AG04450 (cell line): Measurements from ENCODE around the gene TRIM38. TPM values are rescaled to one million over a fixed set of nuclear protein-coding genes. Genes with fewer than 3 reads are reported as not detected.
"Not testable (repeated sequence)": the region's sequence is repeated elsewhere in the genome, so short reads cannot be mapped to it uniquely, and the experiment has no call there.

ENCODE experiments used
- CTCF ChIA-PET: fragments of 300-600, 350-600 bp; formaldehyde crosslinking; extraction: SDS; loops from one replicate; lab custom pipeline; 2022; ENCODE audit warnings: antibody characterized with exemption, inconsistent platforms; lab: Charles Lee
- POLR2A ChIA-PET: fragments of 350-600 bp; formaldehyde crosslinking; extraction: SDS; loops from one replicate; lab custom pipeline; 2021; ENCODE audit warnings: antibody characterized with exemption, inconsistent platforms; lab: Yijun Ruan, JAX
- DNase-seq: peaks from one replicate; pipeline ENCODE4 v3.0.0-alpha.2; 2011; ENCODE audit warnings: low read depth, low spot score
- H3K27ac ChIP-seq: one replicate; pipeline ENCODE4 v1.5.1; 2012; ENCODE audit warnings: low read depth, low read length, control low read depth
- H3K27me3 ChIP-seq: one replicate; pipeline ENCODE4 v1.6.0; 2012; ENCODE audit warnings: low read length; ENCODE audit not compliant: control insufficient read depth, insufficient read depth
- H3K4me3 ChIP-seq: 2 replicates; pipeline ENCODE4 v1.5.1; 2011; ENCODE audit warnings: mild to moderate bottlenecking, low read depth, low read length, control low read depth
- H3K9me3 ChIP-seq: 2 replicates; pipeline ENCODE4 v1.5.1; 2012; ENCODE audit warnings: low read length; ENCODE audit not compliant: control insufficient read depth, insufficient read depth
- polyA plus RNA-seq: library from polyadenylated mRNA; depleted of rRNA; stranded (reverse); fragments of >200 nt; gene quantifications from 2 replicates; pipeline ENCODE4 v1.2.3, GENCODE V29; 2011
- TF ChIP-seq, protein P1 (sequence below): IDR thresholded peaks from 2 replicates; pipeline ENCODE4 v1.5.1; 2011; ENCODE audit warnings: low read depth, low read length, control low read depth, inconsistent platforms

TRIM38 gene
- polyA plus RNA-seq, 1 experiment, result 9.1 TPM

DNA sequence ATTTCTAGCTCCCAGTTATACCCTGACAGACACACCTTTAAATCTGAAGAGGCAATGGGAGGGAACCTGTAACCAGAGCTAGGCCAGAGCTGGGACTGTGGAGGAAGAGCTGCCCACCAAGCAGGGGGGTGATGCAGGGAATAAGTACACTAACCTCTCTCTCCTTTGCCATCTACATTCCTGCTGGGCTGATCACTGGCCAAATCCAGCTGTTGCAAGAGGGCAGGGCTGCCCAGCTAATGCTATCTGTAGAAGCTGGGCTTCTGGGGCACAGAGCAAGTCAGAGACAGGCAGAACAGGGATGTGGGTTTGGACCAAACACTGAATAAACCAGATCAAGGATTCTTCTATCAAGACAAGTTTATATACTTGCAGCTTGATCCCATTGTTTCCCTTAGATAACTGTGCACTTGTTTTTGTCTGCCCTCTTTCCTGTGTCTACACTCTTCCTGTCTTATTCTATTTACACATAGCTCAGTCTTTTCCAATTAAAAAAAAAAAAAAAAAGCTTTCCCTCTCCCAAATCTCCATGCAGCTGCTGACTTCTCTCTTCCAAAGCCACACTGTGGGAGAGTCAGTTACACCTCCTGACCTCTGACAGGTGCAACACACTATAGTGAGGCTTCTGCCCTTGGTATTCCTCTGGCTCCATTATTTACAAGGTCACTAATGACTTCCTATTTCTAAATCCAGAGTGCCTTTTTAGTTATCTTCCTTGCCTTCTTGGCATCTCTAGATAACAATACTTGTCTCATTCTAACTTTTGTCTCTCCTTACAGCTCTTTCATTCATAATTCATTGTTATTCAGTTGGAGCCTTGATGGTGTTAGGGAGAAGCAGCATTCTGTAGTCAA lies 43.7 kb downstream of the TRIM38 start:
- CTCF ChIA-PET, result interaction anchor here (0.7 to 6.6 kb wide), 6 partner anchors 10 to 217 kb away, joined by 3 to 178 read pairs (median 4); a partner anchor contains a TSS
- TF ChIP-seq, protein P1, sequence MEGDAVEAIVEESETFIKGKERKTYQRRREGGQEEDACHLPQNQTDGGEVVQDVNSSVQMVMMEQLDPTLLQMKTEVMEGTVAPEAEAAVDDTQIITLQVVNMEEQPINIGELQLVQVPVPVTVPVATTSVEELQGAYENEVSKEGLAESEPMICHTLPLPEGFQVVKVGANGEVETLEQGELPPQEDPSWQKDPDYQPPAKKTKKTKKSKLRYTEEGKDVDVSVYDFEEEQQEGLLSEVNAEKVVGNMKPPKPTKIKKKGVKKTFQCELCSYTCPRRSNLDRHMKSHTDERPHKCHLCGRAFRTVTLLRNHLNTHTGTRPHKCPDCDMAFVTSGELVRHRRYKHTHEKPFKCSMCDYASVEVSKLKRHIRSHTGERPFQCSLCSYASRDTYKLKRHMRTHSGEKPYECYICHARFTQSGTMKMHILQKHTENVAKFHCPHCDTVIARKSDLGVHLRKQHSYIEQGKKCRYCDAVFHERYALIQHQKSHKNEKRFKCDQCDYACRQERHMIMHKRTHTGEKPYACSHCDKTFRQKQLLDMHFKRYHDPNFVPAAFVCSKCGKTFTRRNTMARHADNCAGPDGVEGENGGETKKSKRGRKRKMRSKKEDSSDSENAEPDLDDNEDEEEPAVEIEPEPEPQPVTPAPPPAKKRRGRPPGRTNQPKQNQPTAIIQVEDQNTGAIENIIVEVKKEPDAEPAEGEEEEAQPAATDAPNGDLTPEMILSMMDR, result no peak
- POLR2A ChIA-PET, result interaction anchor here (0.8 to 2.3 kb wide), 2 partner anchors 11 to 82 kb away, joined by 4 to 13 read pairs; a partner anchor contains a TSS
- Histone ChIP-seq H3K4me3 (no peak overlapping the region), H3K27me3 (no peaks in the 10 kb centered on the region), H3K27ac (no peak overlapping the region), H3K9me3 (no peaks in the 10 kb centered on the region)
- no peak for DNase-seq

DNA sequence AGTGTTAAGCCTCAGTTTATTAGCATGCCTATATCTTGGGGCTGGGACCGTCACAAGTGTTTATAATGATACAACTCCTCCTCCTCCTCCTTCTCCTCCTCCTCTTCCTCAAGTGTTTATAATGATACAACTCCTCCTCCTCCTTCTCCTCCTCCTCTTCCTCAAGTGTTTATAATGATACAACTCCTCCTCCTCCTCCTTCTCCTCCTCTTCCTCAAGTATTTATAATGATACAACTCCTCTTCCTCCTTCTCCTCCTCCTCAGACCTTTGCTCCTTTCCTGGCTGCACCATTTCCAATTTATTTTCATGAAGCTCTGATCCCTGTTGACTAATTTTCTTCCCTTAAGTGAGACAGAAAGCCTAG lies 44.3 kb downstream of the TRIM38 start:
- not testable (repeated sequence) for H3K4me3 ChIP-seq, H3K27me3 ChIP-seq, DNase-seq, H3K27ac ChIP-seq, H3K9me3 ChIP-seq
- POLR2A ChIA-PET, result interaction anchor here (2.3 kb wide), 1 partner anchor 10 kb away, joined by 13 read pairs; a partner anchor contains a TSS
- CTCF ChIA-PET, result interaction anchor here (1.4 to 6.6 kb wide), 4 partner anchors 10 to 218 kb away, joined by 4 to 178 read pairs (median 17); a partner anchor contains a TSS

DNA sequence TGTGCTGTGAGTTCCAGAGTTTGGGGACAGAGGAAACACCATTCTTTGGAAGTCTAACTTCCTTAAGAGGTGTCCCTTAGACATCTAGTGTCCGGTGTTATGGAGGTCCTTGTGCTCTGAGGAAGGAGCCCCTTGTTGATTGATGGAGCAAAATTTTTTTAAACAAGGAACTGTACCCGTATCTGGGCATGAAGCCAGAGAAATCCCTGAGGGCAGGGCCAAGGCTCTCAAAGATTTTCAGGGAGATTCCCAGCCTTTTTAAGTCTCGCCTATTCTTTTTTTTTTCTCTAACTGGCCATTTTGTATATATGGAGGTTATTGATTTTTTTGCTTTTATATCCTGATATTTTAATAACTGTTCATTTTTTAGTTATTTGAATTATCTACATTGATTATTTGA lies 45.9 kb downstream of the TRIM38 start:
- Histone ChIP-seq H3K27me3 (no peaks in the 10 kb centered on the region), H3K4me3 (no peak overlapping the region), H3K9me3 (no peaks in the 10 kb centered on the region), H3K27ac (no peak overlapping the region)
- no peak for DNase-seq
- CTCF ChIA-PET, result interaction anchor here (1.0 to 3.7 kb wide), 4 partner anchors 8 to 16 kb away, joined by 3 to 32 read pairs (median 18); a partner anchor contains a TSS
- TF ChIP-seq, protein P1, result no peak
- POLR2A ChIA-PET, result no interaction called here

DNA sequence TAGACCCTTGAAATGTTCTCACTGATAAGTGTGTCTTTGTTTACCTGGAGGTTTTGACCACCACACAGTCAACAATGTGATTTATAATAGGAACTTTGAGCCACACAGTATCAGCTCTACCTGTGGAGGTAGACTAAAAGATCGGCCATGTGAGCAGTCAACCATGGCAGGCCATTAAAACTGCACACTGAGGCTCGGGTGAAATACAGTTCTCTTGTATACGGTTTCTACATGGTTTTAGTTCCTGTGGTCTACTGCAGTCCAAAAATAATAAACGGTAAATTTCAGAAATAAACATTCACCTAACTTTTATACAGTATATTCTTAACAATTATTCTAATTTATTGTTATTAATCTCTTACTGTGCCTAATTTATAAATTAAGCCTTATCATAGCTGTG lies 47.2 kb downstream of the TRIM38 start:
- ChIA-PET CTCF (interaction anchor here (1.3 to 10.7 kb wide), 4 partner anchors 7 to 17 kb away, joined by 3 to 152 read pairs (median 21); no protein-coding TSS in a partner anchor), POLR2A (interaction anchor here (1.0 kb wide), 1 partner anchor 10 kb away, joined by 4 read pairs; a partner anchor contains a TSS)
- Histone ChIP-seq H3K27me3 (no peaks in the 10 kb centered on the region), H3K9me3 (no peaks in the 10 kb centered on the region), H3K4me3 (no peak overlapping the region), H3K27ac (no peak overlapping the region)
- DNase-seq, result no peak
- TF ChIP-seq, protein P1, result no peak

DNA sequence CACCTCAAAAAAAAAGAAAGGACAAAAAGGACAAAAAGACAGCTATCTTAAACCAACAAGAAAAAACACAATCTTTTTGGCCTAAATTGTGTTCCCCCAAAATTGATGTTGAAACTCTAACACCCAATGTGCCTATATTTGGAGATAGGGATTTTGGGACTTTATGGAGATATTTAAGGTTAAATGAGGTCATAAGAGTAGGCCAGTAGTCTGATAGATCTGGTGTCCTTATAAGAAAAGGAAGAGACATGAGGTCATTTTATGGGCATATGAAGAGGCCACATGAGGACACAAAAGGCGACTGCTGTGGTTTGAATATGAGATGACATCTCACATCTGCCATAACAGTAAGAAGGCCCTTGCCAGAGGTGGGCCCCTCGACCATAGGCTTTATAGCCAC lies 49.5 kb downstream of the TRIM38 start:
- ChIA-PET POLR2A (interaction anchor here (1.5 kb wide), 1 partner anchor 8 kb away, joined by 5 read pairs; a partner anchor contains a TSS), CTCF (interaction anchor here (3.7 to 10.7 kb wide), 2 partner anchors 9 to 19 kb away, joined by 32 to 152 read pairs; no protein-coding TSS in a partner anchor)
- Histone ChIP-seq H3K27ac (no peak overlapping the region), H3K4me3 (no peak overlapping the region), H3K9me3 (no peaks in the 10 kb centered on the region), H3K27me3 (no peaks in the 10 kb centered on the region)
- no peak for DNase-seq
- TF ChIP-seq, protein P1, result no peak

DNA sequence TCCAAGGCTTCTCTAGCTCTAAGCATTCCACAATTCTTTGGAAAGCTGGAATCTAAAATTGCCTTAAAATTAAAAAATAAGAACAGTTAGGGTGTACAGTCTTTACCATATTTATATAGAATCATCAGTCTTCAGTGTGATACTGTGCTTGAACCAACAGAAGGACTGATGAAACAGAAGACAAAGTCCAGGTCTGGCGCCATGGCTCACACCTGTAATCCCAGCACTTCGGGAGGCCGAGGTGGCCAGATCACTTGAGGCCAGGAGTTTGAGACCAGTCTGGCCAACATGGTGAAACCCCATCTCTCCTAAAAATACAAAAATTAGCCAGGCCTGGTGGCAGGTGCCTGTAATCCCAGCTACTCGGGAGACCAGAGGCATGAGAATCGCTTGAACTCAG lies 51.8 kb downstream of the TRIM38 start:
- H3K4me3 ChIP-seq, H3K27me3 ChIP-seq, DNase-seq, H3K27ac ChIP-seq, H3K9me3 ChIP-seq, POLR2A ChIA-PET: not testable (repeated sequence)
- CTCF ChIA-PET, result interaction anchor here (6.3 to 10.7 kb wide), 2 partner anchors 12 to 22 kb away, joined by 61 to 152 read pairs; no protein-coding TSS in a partner anchor
